SHP77 (cell line): ENCODE data around the gene RABL3.
"Not testable (repeated sequence)": the region's sequence is repeated elsewhere in the genome, so short reads cannot be mapped to it uniquely, and the experiment has no call there.

ENCODE experiments used
- DNase-seq, 2 experiments: peaks; one replicate each; lab custom pipeline; 2025; lab: John Stamatoyannopoulos, UW

The RABL3 gene

DNA sequence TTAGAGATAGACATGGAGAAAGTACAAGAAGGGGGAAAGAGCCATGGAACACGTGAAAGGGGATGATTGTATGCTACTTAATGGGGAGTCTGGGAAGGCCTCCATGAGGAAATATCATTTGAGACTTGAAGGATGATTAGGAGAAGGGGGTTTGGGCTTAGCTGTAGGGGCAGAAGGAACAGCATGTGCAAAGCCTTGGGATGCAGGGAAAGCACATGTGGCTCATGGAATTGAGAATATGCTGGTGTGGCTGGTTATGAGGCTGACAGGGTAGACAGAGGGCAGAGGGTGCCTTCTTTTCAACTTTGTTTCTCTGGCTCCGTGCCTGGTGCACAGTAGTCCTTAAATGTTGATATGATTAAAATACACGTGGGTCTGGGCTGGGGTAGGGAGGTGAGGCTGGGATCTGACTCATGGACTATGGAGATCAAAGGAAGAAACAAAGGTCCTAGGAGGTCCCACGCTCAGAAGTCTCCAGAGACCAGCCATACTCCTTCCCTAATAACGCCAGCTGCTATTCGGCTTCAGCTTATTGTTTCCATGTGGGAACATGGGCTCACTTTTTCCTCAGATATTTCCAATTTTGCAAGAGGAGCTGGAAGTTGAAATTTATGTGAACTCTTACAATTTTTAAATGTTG, 1.4 kb upstream of the RABL3 start:
- DNase-seq: no peak

DNA sequence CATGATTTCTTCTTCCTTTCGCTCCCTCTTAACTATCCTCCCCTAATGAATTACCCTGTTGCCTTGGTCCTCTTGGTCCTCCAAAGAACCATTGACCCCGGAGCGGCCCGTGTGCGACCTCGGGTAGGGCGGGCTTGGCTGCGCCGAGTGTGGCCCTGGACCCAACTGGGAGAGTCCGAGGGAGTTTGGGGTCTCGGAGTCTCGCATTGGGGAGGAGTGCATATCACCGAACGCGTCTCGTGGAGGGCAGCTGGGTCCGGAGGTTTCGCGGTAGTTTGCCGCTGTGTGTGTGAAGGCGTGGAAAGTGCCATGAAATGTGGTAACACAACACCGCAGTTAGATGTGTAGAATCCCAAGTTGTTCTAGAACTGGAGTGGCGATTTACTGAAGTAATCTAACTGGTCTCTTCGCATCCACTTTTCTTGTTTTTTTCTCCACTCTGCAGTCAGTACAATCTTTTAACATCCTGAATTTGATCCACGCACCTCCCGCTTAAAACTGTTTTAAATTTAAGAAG, 591 bp upstream of the RABL3 start:
- peak; percentile 28 to 32 for DNase-seq

DNA sequence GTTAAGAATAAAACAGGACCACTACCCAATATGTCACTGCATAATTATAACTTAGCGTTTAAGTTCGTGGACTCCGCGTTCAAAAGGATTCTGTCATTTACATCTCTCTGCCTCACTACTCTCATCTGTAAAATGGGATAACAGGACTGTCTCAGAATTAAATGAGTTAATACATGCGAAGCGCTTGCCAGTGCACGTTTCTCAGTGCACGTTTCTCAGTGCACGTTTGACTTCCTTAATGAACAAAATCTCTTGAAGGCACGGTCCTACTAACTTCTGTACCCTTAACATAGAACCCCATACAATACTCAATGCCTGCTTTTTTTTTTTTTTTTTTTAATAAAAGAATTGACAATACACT, 499 bp downstream of the RABL3 start:
- no peak for DNase-seq

DNA sequence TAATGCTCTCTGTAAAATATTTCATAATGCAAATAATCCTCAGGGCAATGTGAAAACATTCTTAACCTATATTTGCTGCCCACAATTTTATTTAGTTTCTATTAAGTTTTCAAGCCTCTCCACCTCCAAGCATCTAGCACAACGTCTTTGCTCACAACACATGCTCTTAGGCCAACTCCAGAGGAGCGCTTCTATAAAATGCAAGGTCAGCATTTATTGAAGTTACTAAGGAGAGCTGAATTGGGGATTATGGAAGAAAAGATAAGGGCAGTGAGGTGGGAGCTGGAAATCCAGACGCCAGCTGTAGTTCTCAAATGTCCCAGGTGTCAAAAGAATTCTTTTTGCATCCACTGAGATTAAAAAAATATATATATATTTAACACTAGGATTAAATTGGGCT, 996 bp downstream of the RABL3 start:
- DNase-seq: no peak

DNA sequence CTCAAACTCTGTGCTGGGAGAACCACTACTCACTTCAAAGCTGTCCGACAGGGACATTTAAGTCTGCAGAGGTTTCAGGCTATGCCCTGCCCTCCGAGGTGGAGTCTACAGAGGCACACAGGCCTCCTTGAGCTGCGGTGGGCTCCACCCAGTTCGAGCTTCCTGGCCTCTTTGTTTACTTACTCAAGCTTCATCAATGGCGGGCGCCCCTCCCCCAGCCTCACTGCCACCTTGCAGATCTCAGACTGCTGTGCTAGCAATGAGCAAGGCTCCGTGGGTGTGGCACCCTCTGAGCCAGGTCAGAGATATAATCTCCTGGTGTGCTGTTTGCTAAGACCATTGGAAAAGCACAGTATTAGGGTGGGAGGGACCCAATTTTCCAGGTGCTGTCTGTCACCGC, 4.3 kb downstream of the RABL3 start:
- not testable (repeated sequence) for DNase-seq

DNA sequence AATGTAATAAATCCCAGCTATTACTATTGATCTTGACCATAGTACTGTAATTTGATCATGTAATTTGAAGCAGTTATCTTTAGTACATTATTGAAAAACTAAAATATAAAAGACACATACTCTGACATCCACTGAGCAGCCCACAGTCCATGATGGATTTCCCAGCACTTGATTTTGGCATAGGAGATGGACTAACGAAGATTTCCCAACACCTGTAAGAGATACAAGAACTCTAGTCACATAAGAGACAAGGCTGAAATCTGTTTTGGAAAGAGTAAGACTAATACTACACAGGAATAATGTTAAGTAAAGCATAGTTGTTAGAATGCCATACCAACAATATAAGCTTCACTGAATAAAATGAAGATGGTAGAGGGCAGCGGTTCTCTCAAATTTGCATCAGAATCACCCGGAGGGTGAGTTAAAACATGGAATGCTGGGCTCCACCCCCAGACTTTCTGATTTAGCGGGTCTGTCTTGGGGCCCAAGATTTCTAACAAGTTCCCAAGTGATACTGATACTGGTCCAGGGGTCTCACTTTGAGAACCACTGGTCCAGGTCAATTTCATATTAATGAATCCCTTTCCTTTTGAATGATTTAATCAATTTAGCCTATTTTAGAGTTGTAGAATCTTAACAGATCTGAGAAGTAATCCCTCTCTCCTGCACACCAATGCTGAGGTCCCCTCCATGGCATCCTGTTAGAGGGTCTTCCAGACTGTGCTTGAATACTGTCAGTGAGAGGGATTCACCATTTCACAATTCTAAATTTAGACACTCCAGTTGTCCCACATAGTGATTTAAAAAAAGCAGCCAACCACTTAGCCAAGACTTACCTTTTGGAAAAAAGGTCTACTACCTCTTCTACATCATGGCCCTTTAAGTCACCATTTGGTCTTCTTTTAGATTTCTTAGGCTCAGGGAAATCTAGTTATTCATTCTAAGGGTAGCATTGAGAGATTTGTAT, 11.5 kb downstream of the RABL3 start:
- DNase-seq: no peak

DNA sequence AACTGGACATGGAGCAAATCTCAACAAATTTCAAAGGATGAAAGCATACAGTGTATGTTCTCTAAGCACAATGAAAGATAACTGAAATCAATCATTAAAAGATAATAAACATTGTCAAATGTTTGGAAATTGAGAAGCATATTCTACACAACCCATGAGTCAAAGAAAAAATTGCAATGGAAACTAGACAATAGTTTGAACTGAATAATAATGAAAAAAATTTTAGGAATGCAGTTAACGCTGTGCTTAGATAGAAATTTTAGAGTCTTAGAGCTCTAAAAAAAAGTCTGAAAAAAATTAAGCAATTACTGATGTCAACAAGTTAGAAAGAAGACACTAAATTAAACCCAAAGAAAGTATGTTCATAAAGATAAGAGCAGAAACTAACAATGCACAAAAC, 15.5 kb downstream of the RABL3 start:
- DNase-seq: no peak

DNA sequence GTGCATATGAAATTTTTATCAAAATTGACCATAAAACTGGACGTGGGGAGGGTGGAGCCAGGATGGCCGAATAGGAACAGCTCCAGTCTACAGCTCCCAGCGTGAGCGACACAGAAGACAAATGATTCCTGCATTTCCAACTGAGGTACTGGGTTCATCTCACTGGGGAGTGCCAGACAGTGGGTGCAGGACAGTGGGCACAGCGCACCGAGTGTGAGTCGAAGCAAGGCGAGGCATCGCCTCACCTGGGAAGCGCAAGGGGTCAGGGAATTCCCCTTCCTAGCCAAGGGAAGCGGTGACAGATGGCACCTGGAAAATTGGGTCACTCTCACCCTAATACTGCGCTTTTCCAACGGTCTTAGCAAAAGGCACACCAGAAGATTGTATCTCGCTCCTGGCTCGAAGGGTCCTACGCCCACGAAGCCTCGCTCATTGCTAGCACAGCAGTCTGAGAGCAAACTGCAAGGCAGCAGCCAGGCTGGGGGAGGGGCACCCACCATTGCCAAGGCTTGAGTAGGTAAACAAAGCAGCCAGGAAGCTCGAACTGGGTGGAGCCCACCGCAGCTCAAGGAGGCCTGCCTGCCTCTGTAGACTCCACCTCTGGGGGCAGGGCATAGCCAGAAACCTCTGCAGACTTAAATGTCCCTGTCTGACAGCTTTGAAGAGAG, 23.0 kb downstream of the RABL3 start:
- peak; percentile 0 to 33 for DNase-seq

DNA sequence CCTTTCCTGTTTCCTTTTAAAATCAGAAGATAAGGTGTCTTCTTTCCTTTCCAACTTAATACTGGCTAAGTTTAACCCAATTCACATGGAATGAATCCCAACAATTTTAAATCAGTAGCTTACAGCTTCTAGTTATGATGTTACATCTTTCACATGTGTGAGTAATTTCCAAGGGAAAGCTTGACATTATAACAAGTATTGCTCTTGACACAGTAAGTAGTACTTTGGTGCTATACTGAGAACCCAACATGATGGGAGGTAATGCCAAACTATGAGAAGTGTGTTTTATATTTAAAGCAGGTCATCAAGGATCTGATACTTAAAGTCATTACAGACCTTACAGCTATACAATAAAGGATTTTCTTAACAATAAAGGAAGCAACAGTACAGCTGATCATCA, 29.1 kb downstream of the RABL3 start:
- no peak for DNase-seq

DNA sequence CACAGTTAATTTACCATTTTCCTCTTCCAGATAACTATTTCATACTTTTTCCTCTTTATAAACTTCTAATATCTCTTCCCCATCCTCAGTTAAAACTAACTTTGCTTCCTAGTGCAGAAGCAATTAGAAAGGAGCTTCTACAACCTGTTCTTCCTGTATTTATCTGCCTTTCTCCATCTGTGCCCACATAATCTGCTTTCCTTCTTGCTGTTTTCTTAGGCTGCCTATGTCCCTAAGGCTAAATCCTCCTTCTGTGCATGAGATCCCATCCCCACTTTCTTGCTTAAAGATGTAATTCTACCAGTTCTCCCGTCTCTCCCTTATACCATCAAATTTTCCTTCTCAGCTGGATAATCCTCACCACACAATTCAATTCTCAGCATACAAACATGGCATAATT, 31.9 kb downstream of the RABL3 start:
- DNase-seq: no peak

DNA sequence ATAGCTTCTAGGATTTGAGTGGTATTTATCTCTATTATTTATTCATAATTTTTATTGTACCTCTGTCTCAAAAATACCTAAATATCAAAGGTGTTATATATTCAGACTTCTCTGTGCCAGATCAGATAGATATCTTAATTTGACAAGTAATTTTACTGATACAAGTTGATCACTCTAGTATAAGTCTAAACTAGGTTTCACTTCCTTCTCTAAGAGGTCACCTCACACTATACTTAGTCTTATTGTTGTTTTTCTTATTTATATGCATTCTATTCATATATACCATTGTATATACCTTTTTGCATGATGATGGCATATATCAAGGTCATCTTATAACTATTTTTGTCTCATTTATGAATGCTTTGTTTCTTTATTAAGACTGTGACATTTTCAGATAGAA, 33.9 kb downstream of the RABL3 start:
- DNase-seq: no peak

DNA sequence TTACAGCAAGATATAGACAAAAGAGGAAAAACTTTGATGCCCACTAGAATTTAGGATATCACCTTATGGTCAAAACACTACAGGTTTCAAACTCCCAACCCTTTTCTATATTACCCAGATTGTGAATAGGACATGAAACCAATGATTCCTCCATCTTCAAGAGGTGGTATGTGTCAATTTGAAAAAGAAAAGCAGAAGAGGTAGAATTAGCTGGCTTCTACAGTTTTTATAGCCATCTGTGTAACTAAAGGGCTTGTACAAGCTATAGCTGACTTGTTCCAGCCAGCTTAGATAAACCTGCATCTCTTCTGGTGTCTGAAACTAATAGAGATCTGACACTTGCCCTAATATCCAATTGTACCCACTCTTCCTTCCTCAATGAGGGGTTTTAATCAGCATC, 35.4 kb downstream of the RABL3 start:
- no peak for DNase-seq

DNA sequence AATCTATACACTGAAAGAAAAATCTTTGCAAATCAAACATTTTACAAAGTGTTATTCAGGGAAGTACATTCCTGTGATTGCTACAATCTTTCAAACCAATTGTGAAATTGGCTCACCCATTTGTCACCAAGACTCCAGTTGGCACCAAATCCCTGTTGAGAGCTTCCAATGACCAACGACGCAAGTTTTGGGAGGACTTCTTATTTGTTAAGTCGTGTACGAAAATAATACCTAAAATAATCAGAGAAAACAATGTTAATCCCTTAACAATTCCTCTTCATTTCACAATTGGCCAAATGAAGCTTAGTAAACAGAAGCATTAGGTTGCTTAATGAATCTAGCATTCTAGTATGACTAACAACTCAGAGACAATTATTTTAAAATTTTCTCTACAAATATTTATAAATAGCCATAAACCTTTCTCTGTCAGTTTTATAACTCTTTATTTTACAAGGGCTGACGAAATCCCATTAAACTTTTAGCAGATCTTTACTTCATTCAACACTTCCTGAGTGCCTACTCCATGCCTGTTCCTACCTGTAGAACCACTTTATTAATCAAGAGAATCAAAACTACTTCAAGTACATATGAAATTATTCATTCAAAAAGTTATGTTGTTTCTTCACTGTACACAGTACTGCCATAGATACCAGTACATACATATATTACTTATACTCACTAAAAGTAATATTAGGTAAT, 36.3 kb downstream of the RABL3 start:
- DNase-seq: no peak

DNA sequence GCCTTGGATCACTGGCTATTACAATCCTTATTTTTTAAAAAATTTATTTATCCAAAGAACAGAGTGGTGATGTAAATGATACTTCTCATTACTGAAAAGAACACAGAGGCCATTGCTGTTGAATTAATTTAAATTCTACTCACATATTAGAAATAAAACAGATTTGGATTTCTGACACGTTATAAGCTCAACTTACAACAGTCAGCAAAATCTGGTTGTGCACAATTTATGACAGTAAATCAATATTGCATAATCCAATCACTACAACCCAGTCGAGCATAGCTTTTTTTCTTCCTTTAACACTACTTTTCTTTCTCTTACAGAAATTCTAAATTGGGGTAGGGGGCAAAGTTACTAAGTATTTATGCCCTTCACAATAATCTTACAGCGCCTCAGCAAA, 43.0 kb downstream of the RABL3 start:
- DNase-seq: no peak

DNA sequence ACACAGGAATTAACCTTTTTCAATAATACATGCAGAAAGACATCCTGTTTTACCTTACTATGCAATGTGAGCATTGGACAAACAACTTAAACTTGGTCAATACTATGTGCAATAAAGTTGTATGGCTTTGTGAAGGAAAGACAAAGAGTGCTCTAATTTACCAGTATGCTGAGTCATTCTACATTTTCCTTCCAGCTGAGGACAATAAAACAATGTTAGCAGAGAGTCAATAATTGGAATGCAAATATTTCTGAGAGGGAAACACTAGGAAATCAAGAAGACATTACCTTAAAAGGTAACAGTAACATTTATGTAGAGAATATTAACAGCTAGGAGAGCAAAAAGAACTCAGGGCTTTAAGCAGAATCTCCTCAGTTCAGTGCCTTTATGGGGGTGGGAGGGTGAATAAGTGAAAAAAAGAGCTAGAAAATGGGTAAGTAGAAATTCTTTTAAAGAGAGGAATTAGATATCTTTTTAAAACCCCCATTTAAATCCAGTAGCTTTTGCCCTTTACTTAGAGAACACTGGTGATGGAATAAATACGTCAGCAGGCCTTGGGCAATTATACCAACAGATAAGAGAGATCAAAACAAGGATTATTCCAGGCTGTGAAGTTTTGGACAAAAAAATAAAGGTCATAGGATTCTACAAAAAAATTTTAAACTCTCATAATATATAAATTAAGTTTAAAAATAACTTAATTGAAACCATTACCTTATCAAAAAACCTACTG, 48.7 kb downstream of the RABL3 start:
- DNase-seq: peak in 1 of 2 experiments; percentile 13

DNA sequence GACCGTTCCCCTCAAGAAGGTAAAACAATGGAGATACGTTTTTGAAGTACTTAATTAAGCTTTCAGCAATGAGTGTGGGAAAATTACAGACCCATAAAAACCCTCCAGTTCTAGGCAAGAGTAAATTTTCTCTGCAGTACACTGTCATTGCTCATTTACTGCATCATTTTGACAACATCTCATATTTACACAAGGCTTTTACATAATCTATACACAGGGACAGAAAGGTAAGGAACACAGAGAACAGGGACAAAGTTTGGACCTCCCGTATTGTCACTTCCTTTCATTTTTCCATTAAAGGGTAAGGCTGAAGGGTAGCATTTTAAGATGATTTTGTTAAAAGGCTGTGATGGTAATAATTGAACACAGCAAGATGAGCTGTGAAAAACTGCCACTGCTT, 52.9 kb downstream of the RABL3 start:
- no peak for DNase-seq

DNA sequence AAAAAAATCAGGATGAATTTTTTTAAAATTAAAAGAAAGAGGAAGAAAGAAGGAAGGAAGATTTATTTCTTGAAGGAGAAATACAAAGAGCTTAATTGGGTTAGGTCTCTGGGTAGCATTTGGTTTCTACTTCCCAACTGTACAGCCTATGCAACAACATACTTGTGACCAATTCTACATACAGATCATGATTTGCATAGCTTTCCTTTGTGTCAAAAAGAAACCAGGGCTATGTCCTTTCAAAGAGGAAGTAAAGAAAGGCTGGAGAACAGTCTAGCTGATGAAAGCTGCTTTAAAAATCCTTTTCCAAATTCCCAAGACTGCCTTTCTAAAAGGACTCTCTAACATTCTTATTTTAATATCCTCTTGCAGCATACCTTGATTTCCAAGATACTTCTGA, 54.2 kb downstream of the RABL3 start:
- no peak for DNase-seq

DNA sequence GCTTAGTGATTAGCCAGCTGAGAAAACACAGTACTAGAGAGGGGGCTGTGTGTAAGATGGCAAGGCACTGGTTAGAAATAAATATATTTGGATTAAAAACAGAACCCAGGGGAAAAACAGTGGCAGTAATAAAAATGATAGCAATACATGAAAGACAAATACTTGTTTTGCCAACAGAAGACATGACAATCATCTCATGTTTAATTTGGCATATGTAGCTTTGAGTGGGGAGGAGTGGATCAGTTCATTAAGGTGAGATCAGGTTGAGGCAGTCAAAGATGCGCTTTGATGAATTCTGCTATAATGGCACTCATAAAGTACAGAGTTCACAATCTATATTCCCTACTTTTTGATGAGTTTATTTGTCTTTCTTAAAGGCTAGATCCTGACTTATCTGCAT, 56.9 kb downstream of the RABL3 start:
- no peak for DNase-seq

DNA sequence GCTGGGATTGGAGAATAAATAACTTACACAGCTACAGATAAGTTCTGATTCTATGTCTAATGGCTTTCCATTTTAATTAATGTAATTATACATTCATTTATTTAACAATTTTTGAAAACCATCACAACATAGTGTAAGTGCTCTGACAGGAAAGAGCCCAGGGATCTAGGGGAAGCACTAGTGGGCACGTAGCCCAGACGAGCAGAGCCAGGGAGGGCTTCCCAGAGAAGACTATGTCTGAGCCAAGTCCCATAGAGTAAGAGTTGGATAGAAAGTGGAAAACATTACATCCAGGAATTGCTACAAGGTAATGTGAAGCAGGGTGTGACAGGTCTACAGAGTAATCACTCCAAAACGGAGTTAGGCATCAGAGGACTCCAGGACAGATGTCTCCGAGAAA, 57.4 kb downstream of the RABL3 start:
- DNase-seq: no peak

DNA sequence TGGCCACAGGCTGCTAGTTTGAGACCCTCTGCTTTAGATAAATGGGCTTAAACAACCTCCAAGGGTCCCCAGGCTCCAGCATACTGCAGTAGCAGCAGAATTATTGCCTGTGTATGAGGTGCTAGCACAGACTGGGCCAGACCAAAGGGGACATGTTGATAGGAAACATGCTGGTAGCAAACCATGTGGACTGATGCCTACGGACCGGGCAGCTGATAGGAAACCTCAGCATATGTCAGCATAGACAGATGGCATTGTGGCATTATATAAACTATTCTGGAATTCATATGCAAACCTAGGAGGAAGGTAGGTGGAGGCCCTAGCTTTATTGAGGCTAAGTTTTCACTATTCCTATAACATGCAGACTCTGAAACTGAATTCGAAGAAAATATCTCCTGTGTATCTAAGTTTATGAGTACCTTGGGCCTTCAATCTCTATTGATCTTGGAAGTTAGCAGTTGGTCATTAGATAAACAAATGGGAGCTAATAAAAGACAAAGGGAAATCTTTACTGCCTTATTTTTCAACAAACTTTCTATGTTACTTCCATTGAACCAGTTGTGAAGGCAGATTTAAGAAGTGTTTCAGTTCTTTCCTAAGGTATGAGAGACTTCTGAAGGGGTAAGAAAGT, 58.5 kb downstream of the RABL3 start:
- DNase-seq: no peak

DNA sequence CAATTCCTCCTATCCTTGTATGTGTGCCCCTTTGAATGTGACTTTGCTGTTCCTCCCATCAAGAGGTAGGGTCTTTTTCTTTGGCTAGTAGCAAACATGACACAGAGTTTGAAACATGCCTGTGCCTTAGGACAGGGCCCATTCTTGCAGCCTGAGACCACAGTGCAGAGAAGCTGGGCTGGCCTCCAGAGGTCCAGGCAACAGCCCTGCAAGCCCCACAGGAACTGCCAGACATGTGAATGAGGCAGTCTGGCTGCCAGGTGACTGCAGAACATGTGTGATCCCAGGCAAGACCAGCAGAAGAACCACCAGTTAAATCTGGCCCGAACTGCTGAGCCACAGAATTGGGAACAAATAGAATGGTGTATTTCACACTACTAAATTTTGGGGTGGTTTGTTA, 59.1 kb downstream of the RABL3 start:
- no peak for DNase-seq
